H1 (cell line): ENCODE measurements around the gene CD69. TPM values are rescaled to one million over a fixed set of nuclear protein-coding genes. Genes with fewer than 3 reads are reported as not detected.

Experiments
- CTCF ChIA-PET: fragments of 300-600 bp; sonication (Branson Sonifier 250); formaldehyde crosslinking; loops from one replicate; lab custom pipeline; 2021; ENCODE audit not compliant: partially characterized antibody; lab: Charles Lee
- POLR2A ChIA-PET: fragments of 300-600 bp; sonication (Branson Sonifier 250); formaldehyde crosslinking; loops from one replicate; lab custom pipeline; 2021; ENCODE audit warnings: inconsistent platforms; ENCODE audit not compliant: partially characterized antibody; lab: Charles Lee
- DNase-seq, 2 experiments: peaks; one replicate each; pipeline versions ENCODE4 v3.0.0 to v3.0.0-alpha.2; 2010 to 2022; ENCODE audit warnings: low spot score in 2 of 2, low read depth in 1 of 2, mixed read lengths in 1 of 2
- FAIRE-seq: peaks from 2 replicates; lab custom pipeline; 2011; peaks lifted over from hg19 to GRCh38; lab: Jason Lieb, UNC
- H2AFZ ChIP-seq: 2 replicates; pipeline ENCODE4 v1.8.1; 2012; ENCODE audit warnings: low read length, inconsistent platforms
- H2AK5ac ChIP-seq: 2 replicates; pipeline ENCODE4 v1.6.1; 2013; ENCODE audit warnings: low read depth, low read length
- H2BK120ac ChIP-seq: replicated peaks from 2 replicates; pipeline ENCODE3; 2013; ENCODE audit warnings: low read depth, low read length, inconsistent platforms
- H2BK12ac ChIP-seq: 2 replicates; pipeline ENCODE4 v1.6.1; 2013; ENCODE audit warnings: low read depth, low read length
- H2BK15ac ChIP-seq: 2 replicates; pipeline ENCODE4 v1.6.1; 2013; ENCODE audit warnings: low read length
- H2BK20ac ChIP-seq: 2 replicates; pipeline ENCODE4 v1.6.1; 2013; ENCODE audit warnings: low read length
- H2BK5ac ChIP-seq: 2 replicates; pipeline ENCODE4 v1.6.1; 2013; ENCODE audit warnings: low read depth, low read length
- H3K14ac ChIP-seq: 2 replicates; pipeline ENCODE4 v1.6.1; 2013; ENCODE audit warnings: inconsistent platforms; ENCODE audit not compliant: insufficient read length
- H3K18ac ChIP-seq: 2 replicates; pipeline ENCODE4 v1.6.1; 2013; ENCODE audit warnings: low read length; ENCODE audit errors: extremely low read depth
- H3K23ac ChIP-seq: 2 replicates; pipeline ENCODE4 v1.6.1; 2013; ENCODE audit warnings: inconsistent platforms; ENCODE audit not compliant: insufficient read length
- H3K23me2 ChIP-seq: 2 replicates; pipeline ENCODE4 v1.6.1; 2013; ENCODE audit warnings: low read depth, low read length
- H3K27ac ChIP-seq: 2 replicates; pipeline ENCODE4 v1.6.1; 2011; ENCODE audit warnings: low read depth, low read length, inconsistent platforms
- H3K27me3 ChIP-seq, 4 experiments: replicated peaks in 1 of 4; 1 replicate in 1 of 4; 2 replicates in 3 of 4; pipeline versions ENCODE4 v1.6.1 to v1.8.1; 2011 to 2013; ENCODE audit warnings: low read length in 3 of 4, mild to moderate bottlenecking in 3 of 4, inconsistent platforms in 2 of 4, mixed read lengths in 2 of 4, moderate library complexity in 1 of 4; ENCODE audit not compliant: control insufficient read depth in 3 of 4, insufficient read depth in 3 of 4; ENCODE audit errors: extremely low read depth in 1 of 4
- H3K36me3 ChIP-seq, 4 experiments: 2 replicates each; pipeline versions ENCODE4 v1.6.1 to v1.8.1; 2011 to 2013; ENCODE audit warnings: mild to moderate bottlenecking in 4 of 4, low read length in 3 of 4, moderate library complexity in 2 of 4, control low read depth in 1 of 4, inconsistent platforms in 1 of 4; ENCODE audit not compliant: insufficient read depth in 4 of 4, control insufficient read depth in 2 of 4
- H3K4ac ChIP-seq: replicated peaks from 2 replicates; pipeline ENCODE3; 2013; ENCODE audit warnings: low read length, low read depth, mixed read lengths, inconsistent platforms; ENCODE audit not compliant: insufficient read length
- H3K4me1 ChIP-seq, 4 experiments: replicated peaks in 1 of 4; 1 replicate in 1 of 4; 2 replicates in 3 of 4; pipeline versions ENCODE4 v1.6.1 to v1.8.1; 2011 to 2013; ENCODE audit warnings: low read length in 3 of 4, inconsistent platforms in 2 of 4, mixed read lengths in 1 of 4; ENCODE audit not compliant: insufficient read depth in 4 of 4, control insufficient read depth in 3 of 4
- H3K4me2 ChIP-seq, 2 experiments: 2 replicates each; pipeline versions ENCODE4 v1.6.1 to v1.8.1; 2011 to 2013; ENCODE audit warnings: low read depth in 2 of 2, low read length in 2 of 2, control low read depth in 1 of 2, inconsistent platforms in 1 of 2, mild to moderate bottlenecking in 1 of 2; ENCODE audit not compliant: insufficient read depth in 1 of 2
- H3K4me3 ChIP-seq, 4 experiments: fragments of 200-600, 300-600 bp in 1 of 4; sonication (generic), shearing (Covaris generic), sonication (Bioruptor Twin) in 1 of 4; 2 replicates each; pipeline versions ENCODE4 v1.5.1 to v1.8.1; 2011 to 2016; ENCODE audit warnings: low read length in 4 of 4, low read depth in 3 of 4, control low read depth in 2 of 4, inconsistent platforms in 2 of 4, mild to moderate bottlenecking in 2 of 4, mixed read lengths in 1 of 4, moderate library complexity in 1 of 4; ENCODE audit not compliant: insufficient read depth in 2 of 4; ENCODE audit errors: extremely low read depth in 1 of 4
- H3K56ac ChIP-seq: replicated peaks from 2 replicates; pipeline ENCODE3; 2013; ENCODE audit warnings: low read depth, mild to moderate bottlenecking, mixed read lengths, low read length, inconsistent platforms; ENCODE audit not compliant: insufficient read length
- H3K79me1 ChIP-seq: 2 replicates; pipeline ENCODE4 v1.6.1; 2013; ENCODE audit warnings: low read depth, low read length, control low read depth
- H3K79me2 ChIP-seq, 2 experiments: 2 replicates each; pipeline versions ENCODE4 v1.6.1 to v1.8.1; 2012 to 2013; ENCODE audit warnings: low read length in 2 of 2, mild to moderate bottlenecking in 2 of 2, inconsistent platforms in 1 of 2; ENCODE audit not compliant: insufficient read depth in 2 of 2, control insufficient read depth in 1 of 2
- H3K9ac ChIP-seq, 4 experiments: replicated peaks in 1 of 4; 1 replicate in 1 of 4; 2 replicates in 3 of 4; pipeline versions ENCODE4 v1.6.1 to v1.8.1; 2011 to 2013; ENCODE audit warnings: low read depth in 3 of 4, low read length in 3 of 4, control low read depth in 2 of 4, mild to moderate bottlenecking in 2 of 4, moderate library complexity in 2 of 4, inconsistent platforms in 1 of 4; ENCODE audit errors: extremely low read depth in 1 of 4
- H3K9me3 ChIP-seq, 2 experiments: 2 replicates each; pipeline versions ENCODE4 v1.6.1 to v1.8.1; 2012 to 2013; ENCODE audit warnings: mild to moderate bottlenecking in 2 of 2, moderate library complexity in 2 of 2, control low read depth in 1 of 2, inconsistent platforms in 1 of 2, low read depth in 1 of 2, low read length in 1 of 2, mixed read lengths in 1 of 2; ENCODE audit not compliant: insufficient read depth in 2 of 2
- H4K20me1 ChIP-seq, 2 experiments: replicated peaks in 1 of 2; 2 replicates each; pipeline versions ENCODE3 to v1.8.1; 2011 to 2013; ENCODE audit warnings: inconsistent platforms in 2 of 2, low read length in 2 of 2, mild to moderate bottlenecking in 1 of 2; ENCODE audit not compliant: insufficient read depth in 2 of 2, control insufficient read depth in 1 of 2
- H4K5ac ChIP-seq: 2 replicates; pipeline ENCODE4 v1.6.1; 2013; ENCODE audit warnings: low read length, low read depth, mixed read lengths, inconsistent platforms; ENCODE audit not compliant: insufficient read length
- H4K8ac ChIP-seq: 2 replicates; pipeline ENCODE4 v1.8.0; 2013; ENCODE audit warnings: mild to moderate bottlenecking, moderate library complexity, low read length, inconsistent platforms; ENCODE audit not compliant: insufficient read depth; ENCODE audit errors: extremely low read depth
- H4K91ac ChIP-seq: replicated peaks from 2 replicates; pipeline ENCODE3; 2013; ENCODE audit warnings: low read length, mixed read lengths, inconsistent platforms; ENCODE audit not compliant: insufficient read length
- BCL11A ChIP-seq, 2 experiments: IDR thresholded peaks; one replicate each; pipeline ENCODE4 v1.6.1; 2011; ENCODE audit warnings: low read depth in 2 of 2, low read length in 2 of 2, mild to moderate bottlenecking in 2 of 2
- CTBP2 ChIP-seq: IDR thresholded peaks from 2 replicates; pipeline ENCODE4 v1.7.0; 2011; ENCODE audit warnings: borderline replicate concordance, mild to moderate bottlenecking, moderate library complexity, mixed read lengths, low read length; ENCODE audit not compliant: insufficient read depth, insufficient read length
- JUND ChIP-seq: IDR thresholded peaks from 2 replicates; pipeline ENCODE4 v1.6.1; 2011; ENCODE audit warnings: mild to moderate bottlenecking, improper control_type of control experiment, low read length
- KDM1A ChIP-seq: fragments of 200-600, 300-600 bp; sonication (generic); IDR thresholded peaks from 2 replicates; pipeline ENCODE4 v1.7.1; 2016; ENCODE audit warnings: mild to moderate bottlenecking, low read length, borderline replicate concordance
- MAFK ChIP-seq: IDR thresholded peaks from 2 replicates; pipeline ENCODE4 v1.6.1; 2012; ENCODE audit warnings: low read depth, mild to moderate bottlenecking, improper control_type of control experiment, low read length
- PHF8 ChIP-seq: fragments of 200-600 bp; sonication (generic); conservative IDR thresholded peaks from 2 replicates; pipeline ENCODE4 v1.7.1; 2012; ENCODE audit warnings: low read depth, mild to moderate bottlenecking, inconsistent platforms, low read length, moderate library complexity
- POLR2A ChIP-seq, 2 experiments: IDR thresholded peaks; 1 replicate in 1 of 2; 2 replicates in 1 of 2; pipeline ENCODE4 v1.6.1; 2011; ENCODE audit warnings: low read depth in 2 of 2, low read length in 2 of 2, mild to moderate bottlenecking in 2 of 2; ENCODE audit errors: control extremely low read depth in 1 of 2
- RFX5 ChIP-seq: IDR thresholded peaks from 2 replicates; pipeline ENCODE4 v1.6.1; 2011; ENCODE audit warnings: low read depth, low read length, improper control_type of control experiment, borderline replicate concordance
- RXRA ChIP-seq: IDR thresholded peaks from 2 replicates; pipeline ENCODE4 v1.6.1; 2011; ENCODE audit warnings: low read depth, mild to moderate bottlenecking, low read length, moderate library complexity; ENCODE audit not compliant: insufficient read depth
- SIN3A ChIP-seq, 2 experiments: IDR thresholded peaks in 1 of 2; conservative IDR thresholded peaks in 1 of 2; 2 replicates each; pipeline ENCODE4 v1.6.1; 2011 to 2012; ENCODE audit warnings: low read length in 2 of 2, improper control_type of control experiment in 1 of 2, low read depth in 1 of 2, mild to moderate bottlenecking in 1 of 2
- SIRT6 ChIP-seq: IDR thresholded peaks from one replicate; pipeline ENCODE4 v1.7.1; 2012; ENCODE audit warnings: low read length, inconsistent platforms
- SIX5 ChIP-seq: IDR thresholded peaks from 2 replicates; pipeline ENCODE4 v1.6.1; 2011; ENCODE audit warnings: mild to moderate bottlenecking, low read depth, low read length
- SP2 ChIP-seq: IDR thresholded peaks from 2 replicates; pipeline ENCODE4 v1.6.1; 2012; ENCODE audit warnings: mild to moderate bottlenecking, low read length, inconsistent platforms
- TBP ChIP-seq: IDR thresholded peaks from 2 replicates; pipeline ENCODE4 v1.6.1; 2011; ENCODE audit warnings: low read depth, low read length, improper control_type of control experiment
- TEAD4 ChIP-seq: IDR thresholded peaks from 2 replicates; pipeline ENCODE4 v1.6.1; 2012; ENCODE audit warnings: low read depth, low read length, inconsistent platforms, mixed read lengths
- YY1 ChIP-seq: IDR thresholded peaks from 2 replicates; pipeline ENCODE4 v1.6.1; 2011; ENCODE audit warnings: low read depth, mild to moderate bottlenecking, low read length
- WGBS, 2 experiments: shearing (Covaris generic) in 1 of 2; methylation state at CpG; one replicate each; pipeline versions ENCODE4 v1.1.6 to v1.1.7; 2013 to 2015; ENCODE audit warnings: low lambda C conversion rate in 2 of 2, mixed read lengths in 2 of 2, inconsistent platforms in 1 of 2, low coverage in 1 of 2, missing lambda C conversion rate in 1 of 2; ENCODE audit not compliant: insufficient replicate concordance in 2 of 2, insufficient coverage in 1 of 2, insufficient read length in 1 of 2; ENCODE audit errors: extremely low coverage in 1 of 2, missing lambda C conversion rate in 1 of 2; 5-methylcytosine and 5-hydroxymethylcytosine counted together
- polyA plus RNA-seq, 7 experiments: library from polyadenylated mRNA; depleted of rRNA in 3 of 7; stranded (reverse) in 5 of 7; unstranded in 2 of 7; fragments of >200 nt in 5 of 7; fragments of 200-250 nt in 2 of 7; gene quantifications; 1 replicate in 5 of 7; 2 replicates in 1 of 7; 4 replicates in 1 of 7; pipeline versions ENCODE4 v1.2.1 to v1.2.3, GENCODE V29; 2011 to 2013; ENCODE audit warnings: missing spikeins in 2 of 7, mixed read lengths in 2 of 7
- total RNA-seq: library from RNA; stranded (reverse); fragmentation: NEBNext Ultra II Directional; extraction: Animal tissue kit (Norgen Biotek cat#: 25700); gene quantifications from 2 replicates; pipeline ENCODE4 v1.2.1, GENCODE V29; 2021

The CD69 gene
- total and polyA plus RNA-seq, 2 of the 8 experiments (the other 6 are each of a cell fraction or from before 2014, with no cell fraction given), result not detected

DNA sequence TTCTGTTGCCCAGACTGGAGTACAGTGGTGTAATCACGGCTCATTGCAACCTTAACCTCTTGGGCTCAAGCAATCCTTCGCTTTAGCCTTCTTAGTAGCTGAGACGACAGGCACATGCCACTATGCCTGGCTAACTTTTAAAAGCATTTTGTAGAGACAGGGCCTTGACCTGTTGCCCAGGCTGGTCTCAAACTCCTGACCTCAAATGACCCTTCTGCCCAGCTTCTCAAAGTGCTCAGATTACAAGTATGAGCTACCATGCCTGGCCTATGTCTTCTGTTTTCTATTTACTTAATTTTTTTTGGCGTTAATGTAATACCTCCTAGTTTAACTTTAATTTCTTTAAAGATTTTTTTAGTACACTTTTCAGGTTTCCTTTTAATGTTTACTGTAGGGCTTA, 46.0 kb upstream of the CD69 start:
- DNase-seq, result no peak
- no peak overlapping the region for H3K4me3 ChIP-seq
- H3K14ac ChIP-seq, result no peak overlapping the region
- H4K5ac ChIP-seq, result no peak overlapping the region
- H4K8ac ChIP-seq, result no peak overlapping the region
- H2BK20ac ChIP-seq, result no peak overlapping the region
- TF ChIP-seq JUND (no peak), SIRT6 (no peak), PHF8 (no peak), SIN3A (conservative IDR thresholded peaks at IDR 0.05 in 1 of 2, IDR thresholded peaks at IDR 0.05 in 1 of 2; ENCODE audit: low read depth in 1 of 2, low read length in 2 of 2) (no peak), SIX5 (no peak), MAFK (no peak), RFX5 (no peak), SP2 (no peak), RXRA (no peak), TBP (no peak), CTBP2 (no peak), YY1 (no peak), POLR2A (IDR thresholded peaks at IDR 0.05; ENCODE audit: control extremely low read depth in 1 of 2, low read depth in 2 of 2, low read length in 2 of 2) (no peak), KDM1A (no peak), BCL11A (IDR thresholded peaks at IDR 0.05; ENCODE audit: low read depth in 2 of 2, low read length in 2 of 2) (no peak), TEAD4 (no peak)
- ChIA-PET POLR2A (interaction anchor here (0.8 kb wide), 1 partner anchor 93 kb away, joined by 3 read pairs; no protein-coding TSS in a partner anchor), CTCF (interaction anchor here (0.8 to 1.0 kb wide), 2 partner anchors 9 to 100 kb away, joined by 3 read pairs; no protein-coding TSS in a partner anchor)
- H3K36me3 ChIP-seq, result no peaks in the 10 kb centered on the region
- no peak overlapping the region for H3K18ac ChIP-seq
- H2BK120ac ChIP-seq, result no peak overlapping the region
- H3K9ac ChIP-seq, result no peak overlapping the region
- H4K91ac ChIP-seq, result no peak overlapping the region
- H3K56ac ChIP-seq, result no peak overlapping the region
- no peak overlapping the region for H2BK15ac ChIP-seq
- FAIRE-seq, result no peak
- no peak overlapping the region for H3K23ac ChIP-seq
- no peaks in the 10 kb centered on the region for H3K79me1 ChIP-seq
- no peak overlapping the region for H3K4me2 ChIP-seq
- H2BK12ac ChIP-seq, result no peak overlapping the region
- no peak overlapping the region for H2AFZ ChIP-seq
- H3K27ac ChIP-seq, result no peak overlapping the region
- no peaks in the 10 kb centered on the region for H3K27me3 ChIP-seq
- H3K79me2 ChIP-seq, result no peaks in the 10 kb centered on the region
- no peaks in the 10 kb centered on the region for H3K4me1 ChIP-seq
- no peak overlapping the region for H2AK5ac ChIP-seq
- H2BK5ac ChIP-seq, result no peak overlapping the region
- no peaks in the 10 kb centered on the region for H3K23me2 ChIP-seq
- WGBS, 2 experiments, result 78% methylated on average over 4 of the region's 4 CpGs; no CpG with 5 or more reads in 1 of the 2 experiments
- no peak overlapping the region for H3K4ac ChIP-seq
- no peaks in the 10 kb centered on the region for H3K9me3 ChIP-seq
- no peaks in the 10 kb centered on the region for H4K20me1 ChIP-seq
